ENCODE measurements around the gene HIC1. TPM values are rescaled to one million over a fixed set of nuclear protein-coding genes. Genes with fewer than 3 reads are reported as not detected.

The HIC1 gene
- total RNA-seq, 1 donor from 2014 or later = 33.1 TPM

- Histone ChIP-seq H3K4me1 (peaks cover 34% of the 10 kb centered on the region), H3K9me3 (no peaks in the 10 kb centered on the region), H3K36me3 (peaks cover 0 to 27% of the 10 kb centered on the region in 2 donors), H3K27me3 (no peaks in the 10 kb centered on the region), H3K4me3 (no peak overlapping the region), H3K27ac (peak overlapping the region; percentile 82)
- intact Hi-C loops (cut with DNase I) = no loop called here
- no peak for DNase-seq (ENCODE audit: extremely low spot score in 2 of 2)
- no peak for TF ChIP-seq POLR2AphosphoS5 (IDR thresholded peaks at IDR 0.05; ENCODE audit: insufficient read depth in 1 of 2, low read depth in 1 of 2)
- TF ChIP-seq POLR2A (IDR thresholded peaks at IDR 0.05) = no peak
- TF ChIP-seq, protein P1, sequence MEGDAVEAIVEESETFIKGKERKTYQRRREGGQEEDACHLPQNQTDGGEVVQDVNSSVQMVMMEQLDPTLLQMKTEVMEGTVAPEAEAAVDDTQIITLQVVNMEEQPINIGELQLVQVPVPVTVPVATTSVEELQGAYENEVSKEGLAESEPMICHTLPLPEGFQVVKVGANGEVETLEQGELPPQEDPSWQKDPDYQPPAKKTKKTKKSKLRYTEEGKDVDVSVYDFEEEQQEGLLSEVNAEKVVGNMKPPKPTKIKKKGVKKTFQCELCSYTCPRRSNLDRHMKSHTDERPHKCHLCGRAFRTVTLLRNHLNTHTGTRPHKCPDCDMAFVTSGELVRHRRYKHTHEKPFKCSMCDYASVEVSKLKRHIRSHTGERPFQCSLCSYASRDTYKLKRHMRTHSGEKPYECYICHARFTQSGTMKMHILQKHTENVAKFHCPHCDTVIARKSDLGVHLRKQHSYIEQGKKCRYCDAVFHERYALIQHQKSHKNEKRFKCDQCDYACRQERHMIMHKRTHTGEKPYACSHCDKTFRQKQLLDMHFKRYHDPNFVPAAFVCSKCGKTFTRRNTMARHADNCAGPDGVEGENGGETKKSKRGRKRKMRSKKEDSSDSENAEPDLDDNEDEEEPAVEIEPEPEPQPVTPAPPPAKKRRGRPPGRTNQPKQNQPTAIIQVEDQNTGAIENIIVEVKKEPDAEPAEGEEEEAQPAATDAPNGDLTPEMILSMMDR (IDR thresholded peaks at IDR 0.05) = no peak
Measured at GRCh38 chr17:2076087-2076984, 21.4 kb downstream of the HIC1 start.

DNA sequence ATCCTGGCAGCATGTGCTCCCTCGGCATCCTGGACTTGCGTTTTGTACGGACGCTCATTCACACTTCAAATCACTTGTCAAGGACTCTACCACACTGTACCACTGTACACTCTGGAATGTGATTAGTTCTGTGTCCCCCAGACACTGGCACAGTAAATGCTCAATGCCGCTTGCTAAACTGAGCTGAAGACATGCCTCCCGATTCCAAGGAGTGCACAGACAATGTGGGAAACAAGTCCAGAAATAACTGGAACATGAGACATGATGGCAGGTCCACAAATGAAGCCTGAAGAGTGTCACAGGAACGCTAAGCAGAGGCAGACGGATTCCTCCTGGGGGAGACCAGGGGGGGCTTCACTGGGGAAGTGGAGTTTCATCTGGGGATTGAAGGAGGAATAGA, 22.1 kb downstream of the HIC1 start:
- intact Hi-C loops (cut with DNase I) = no loop called here
- Histone ChIP-seq H3K9me3 (no peaks in the 10 kb centered on the region), H3K36me3 (peaks cover 0 to 31% of the 10 kb centered on the region in 2 donors), H3K4me1 (peaks cover 27% of the 10 kb centered on the region), H3K27ac (peak overlapping the region; percentile 82), H3K4me3 (no peak overlapping the region), H3K27me3 (no peaks in the 10 kb centered on the region)
- TF ChIP-seq, protein P1 (IDR thresholded peaks at IDR 0.05) = no peak
- TF ChIP-seq POLR2A (IDR thresholded peaks at IDR 0.05) = no peak
- no peak for TF ChIP-seq POLR2AphosphoS5 (IDR thresholded peaks at IDR 0.05; ENCODE audit: insufficient read depth in 1 of 2, low read depth in 1 of 2)
- DNase-seq (ENCODE audit: extremely low spot score in 2 of 2) = no peak

DNA sequence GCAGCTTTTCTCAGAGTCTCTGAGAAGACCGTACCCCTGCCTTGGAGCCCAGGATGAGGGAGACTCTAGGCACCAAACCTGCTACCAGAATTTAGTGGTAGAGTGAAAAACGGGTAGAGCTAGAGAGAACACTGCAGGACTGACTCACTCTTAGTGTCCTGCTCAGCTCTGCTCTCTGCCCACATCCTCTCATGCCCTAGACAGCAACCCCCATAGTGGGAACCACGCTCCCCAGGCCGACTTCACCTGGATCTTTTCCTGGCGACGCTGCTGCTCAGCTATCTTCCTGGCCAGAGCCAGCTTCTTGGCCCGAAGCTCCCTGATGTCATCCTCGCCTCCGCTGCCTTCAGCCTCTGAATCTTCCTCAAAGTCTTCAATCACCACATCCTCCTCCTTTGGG, 26.7 kb downstream of the HIC1 start:
- intact Hi-C loops (cut with DNase I) = no loop called here
- TF ChIP-seq POLR2AphosphoS5 (IDR thresholded peaks at IDR 0.05; ENCODE audit: insufficient read depth in 1 of 2, low read depth in 1 of 2) (no peak), POLR2A (IDR thresholded peaks at IDR 0.05) (no peak)
- TF ChIP-seq, protein P1 (IDR thresholded peaks at IDR 0.05) = no peak
- H3K36me3 ChIP-seq = peaks cover 0 to 31% of the 10 kb centered on the region in 2 donors
- H3K27ac ChIP-seq = peak overlapping the region; percentile 51
- no peaks in the 10 kb centered on the region for H3K9me3 ChIP-seq
- H3K4me1 ChIP-seq = peaks cover 46% of the 10 kb centered on the region
- no peak for DNase-seq (ENCODE audit: extremely low spot score in 2 of 2)
- H3K4me3 ChIP-seq = no peak overlapping the region
- H3K27me3 ChIP-seq = no peaks in the 10 kb centered on the region

- no peak for TF ChIP-seq POLR2AphosphoS5 (IDR thresholded peaks at IDR 0.05; ENCODE audit: insufficient read depth in 1 of 2, low read depth in 1 of 2)
- TF ChIP-seq, protein P1 (IDR thresholded peaks at IDR 0.05) = no peak
- no peak for TF ChIP-seq POLR2A (IDR thresholded peaks at IDR 0.05)
- peaks cover 49% of the 10 kb centered on the region for H3K4me1 ChIP-seq
- H3K9me3 ChIP-seq = no peaks in the 10 kb centered on the region
- intact Hi-C loops (cut with DNase I) = no loop called here
- no peaks in the 10 kb centered on the region for H3K27me3 ChIP-seq
- H3K4me3 ChIP-seq = no peak overlapping the region
- H3K27ac ChIP-seq = peak overlapping the region; percentile 92
- DNase-seq (ENCODE audit: extremely low spot score in 2 of 2) = no peak
- H3K36me3 ChIP-seq = peaks cover 0 to 31% of the 10 kb centered on the region in 2 donors
Measured at GRCh38 chr17:2082003-2082781, 27.3 kb downstream of the HIC1 start.
